H1 (cell line): ENCODE results near the gene KLKB1. TPM values are rescaled to one million over a fixed set of nuclear protein-coding genes. Genes with fewer than 3 reads are reported as not detected.
A peak's percentile ranks its signal among the peaks of the same experiment; 100 is the strongest.

Source experiments
- CEBPB ChIP-seq: IDR thresholded peaks from 2 replicates; pipeline ENCODE4 v1.6.1; 2012; ENCODE audit warnings: low read depth, low read length
- CHD2 ChIP-seq: IDR thresholded peaks from 2 replicates; pipeline ENCODE4 v1.6.1; 2012; ENCODE audit warnings: low read length, improper control_type of control experiment
- CREB1 ChIP-seq: IDR thresholded peaks from 2 replicates; pipeline ENCODE4 v1.6.1; 2012; ENCODE audit warnings: inconsistent platforms
- EP300 ChIP-seq, 2 experiments: IDR thresholded peaks; 1 replicate in 1 of 2; 2 replicates in 1 of 2; pipeline ENCODE4 v1.6.1; 2011 to 2012; ENCODE audit warnings: low read depth in 2 of 2, low read length in 2 of 2, mild to moderate bottlenecking in 2 of 2, borderline replicate concordance in 1 of 2, inconsistent platforms in 1 of 2, moderate library complexity in 1 of 2
- EZH2 ChIP-seq: fragments of 200-600 bp; sonication (generic); IDR thresholded peaks from 2 replicates; pipeline ENCODE4 v1.7.1; 2012; ENCODE audit warnings: low read depth, mild to moderate bottlenecking, moderate library complexity, low read length, inconsistent platforms; ENCODE audit not compliant: severe bottlenecking
- FOSL1 ChIP-seq: IDR thresholded peaks from 2 replicates; pipeline ENCODE4 v1.6.1; 2011; ENCODE audit warnings: mild to moderate bottlenecking, low read depth, low read length, moderate library complexity; ENCODE audit not compliant: insufficient read depth
- HDAC2 ChIP-seq, 2 experiments: fragments of 300-600 bp in 1 of 2; sonication (generic) in 1 of 2; IDR thresholded peaks; 2 replicates each; pipeline ENCODE4 v1.6.1; 2011 to 2012; ENCODE audit warnings: low read depth in 2 of 2, low read length in 2 of 2, mild to moderate bottlenecking in 2 of 2, moderate library complexity in 2 of 2, borderline replicate concordance in 1 of 2, inconsistent platforms in 1 of 2
- HDAC6 ChIP-seq: IDR thresholded peaks from one replicate; pipeline ENCODE4 v1.7.1; 2012; ENCODE audit warnings: low read depth, mild to moderate bottlenecking, inconsistent platforms, low read length, moderate library complexity
- KDM5A ChIP-seq: fragments of 200-600 bp; IDR thresholded peaks from 2 replicates; pipeline ENCODE4 v1.7.1; 2012; ENCODE audit warnings: mild to moderate bottlenecking, low read length, inconsistent platforms, mixed read lengths
- PHF8 ChIP-seq: fragments of 200-600 bp; sonication (generic); conservative IDR thresholded peaks from 2 replicates; pipeline ENCODE4 v1.7.1; 2012; ENCODE audit warnings: low read depth, mild to moderate bottlenecking, inconsistent platforms, low read length, moderate library complexity
- POLR2A ChIP-seq, 2 experiments: IDR thresholded peaks; 1 replicate in 1 of 2; 2 replicates in 1 of 2; pipeline ENCODE4 v1.6.1; 2011; ENCODE audit warnings: low read depth in 2 of 2, low read length in 2 of 2, mild to moderate bottlenecking in 2 of 2; ENCODE audit errors: control extremely low read depth in 1 of 2
- RBBP5 ChIP-seq: IDR thresholded peaks from 2 replicates; pipeline ENCODE4 v1.7.1; 2012; ENCODE audit warnings: low read depth, mild to moderate bottlenecking, inconsistent platforms, low read length, moderate library complexity, borderline replicate concordance
- RNF2 ChIP-seq: fragments of 200-900, 300-1000 bp; sonication (generic); IDR thresholded peaks from 2 replicates; pipeline ENCODE4 v1.7.1; 2016; ENCODE audit warnings: borderline replicate concordance, low read depth, mild to moderate bottlenecking, antibody characterized with exemption, low read length; ENCODE audit not compliant: poor library complexity, severe bottlenecking; ENCODE audit errors: missing control alignments
- SAP30 ChIP-seq: fragments of 300-600 bp; sonication (generic); IDR thresholded peaks from 2 replicates; pipeline ENCODE4 v1.7.1; 2012; ENCODE audit warnings: low read length, moderate library complexity, mild to moderate bottlenecking, inconsistent platforms; ENCODE audit not compliant: insufficient read depth, insufficient replicate concordance
- SIRT6 ChIP-seq: IDR thresholded peaks from one replicate; pipeline ENCODE4 v1.7.1; 2012; ENCODE audit warnings: low read length, inconsistent platforms
- SIX5 ChIP-seq: IDR thresholded peaks from 2 replicates; pipeline ENCODE4 v1.6.1; 2011; ENCODE audit warnings: mild to moderate bottlenecking, low read depth, low read length
- SP1 ChIP-seq: IDR thresholded peaks from 2 replicates; pipeline ENCODE4 v1.6.1; 2011; ENCODE audit warnings: low read depth, low read length
- SP2 ChIP-seq: IDR thresholded peaks from 2 replicates; pipeline ENCODE4 v1.6.1; 2012; ENCODE audit warnings: mild to moderate bottlenecking, low read length, inconsistent platforms
- SP4 ChIP-seq: IDR thresholded peaks from 2 replicates; pipeline ENCODE4 v1.6.1; 2012; ENCODE audit warnings: low read length, inconsistent platforms
- TAF7 ChIP-seq: optimal IDR thresholded peaks from 2 replicates; pipeline ENCODE3; 2011; ENCODE audit warnings: low read depth, mild to moderate bottlenecking, inconsistent platforms, low read length, moderate library complexity, borderline replicate concordance
- polyA plus RNA-seq, 7 experiments: library from polyadenylated mRNA; depleted of rRNA in 3 of 7; stranded (reverse) in 5 of 7; unstranded in 2 of 7; fragments of >200 nt in 5 of 7; fragments of 200-250 nt in 2 of 7; gene quantifications; 1 replicate in 5 of 7; 2 replicates in 1 of 7; 4 replicates in 1 of 7; pipeline versions ENCODE4 v1.2.1 to v1.2.3, GENCODE V29; 2011 to 2013; ENCODE audit warnings: missing spikeins in 2 of 7, mixed read lengths in 2 of 7
- total RNA-seq: library from RNA; stranded (reverse); fragmentation: NEBNext Ultra II Directional; extraction: Animal tissue kit (Norgen Biotek cat#: 25700); gene quantifications from 2 replicates; pipeline ENCODE4 v1.2.1, GENCODE V29; 2021
- TF ChIP-seq, protein P1 (sequence below): IDR thresholded peaks from 2 replicates; pipeline ENCODE4 v1.6.1; 2011; ENCODE audit warnings: low read length, improper control_type of control experiment
- TF ChIP-seq, protein P2 (sequence below): IDR thresholded peaks from 2 replicates; pipeline ENCODE4 v1.6.1; 2012; ENCODE audit warnings: inconsistent platforms

Gene KLKB1
- total and polyA plus RNA-seq, 2 of the 8 experiments (the other 6 are each of a cell fraction or from before 2014, with no cell fraction given), result 12.0 to 20.9 TPM

DNA sequence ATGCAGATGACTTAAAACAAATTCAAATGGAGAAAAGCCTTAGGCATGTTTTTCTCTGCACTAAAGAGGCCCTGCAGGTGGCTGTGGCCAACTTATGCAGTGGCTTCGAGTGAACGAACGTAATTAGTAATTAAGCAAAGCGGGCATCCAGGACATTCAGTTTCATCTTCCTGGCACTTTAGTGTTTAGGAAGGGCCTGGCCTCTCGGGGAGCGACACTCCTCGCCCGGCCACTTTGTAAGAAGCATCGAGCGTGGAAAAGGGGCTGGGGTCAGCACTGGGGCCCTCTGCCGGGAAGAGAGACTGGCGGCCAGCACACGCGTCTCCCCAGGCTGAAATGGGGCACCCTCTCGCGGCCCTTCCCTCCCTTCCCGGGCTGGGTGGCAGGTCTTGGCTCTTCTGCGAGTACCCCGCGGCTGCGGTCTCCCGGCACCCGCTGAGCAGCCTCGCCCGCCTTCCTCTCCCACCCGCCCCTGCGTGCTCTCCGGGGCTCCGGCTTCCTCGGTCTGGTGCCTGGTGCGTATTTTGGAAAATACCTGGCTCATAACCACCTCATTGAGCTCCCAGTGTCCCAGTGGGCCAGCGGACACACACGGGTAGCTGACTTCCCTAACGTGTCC, 36.6 kb upstream of the KLKB1 start (continued):
- TF ChIP-seq CEBPB (no peak), SP1 (no peak), POLR2A (IDR thresholded peaks at IDR 0.05; ENCODE audit: control extremely low read depth in 1 of 2, low read depth in 2 of 2, low read length in 2 of 2) (0 out of 3 replicates have a peak, but pooled peaks of 1 of the 2 experiments have one; percentile 51), CREB1 (no peak), RNF2 (no peak), RBBP5 (peak; percentile 28; the same call in 1 of the 2 replicates), HDAC6 (no peak), FOSL1 (no peak), KDM5A (no peak), CHD2 (no peak), SP2 (no peak), EP300 (IDR thresholded peaks at IDR 0.05; ENCODE audit: borderline replicate concordance in 1 of 2, low read depth in 2 of 2, low read length in 2 of 2) (no peak), SIRT6 (no peak), HDAC2 (IDR thresholded peaks at IDR 0.05; ENCODE audit: borderline replicate concordance in 1 of 2, low read depth in 2 of 2, low read length in 2 of 2) (0 out of 4 replicates have a peak, but pooled peaks of 1 of the 2 experiments have one; percentile 12), PHF8 (no peak), TAF7 (no peak), SIX5 (no peak), EZH2 (no peak), SAP30 (no peak), SP4 (no peak)
- TF ChIP-seq, protein P1, sequence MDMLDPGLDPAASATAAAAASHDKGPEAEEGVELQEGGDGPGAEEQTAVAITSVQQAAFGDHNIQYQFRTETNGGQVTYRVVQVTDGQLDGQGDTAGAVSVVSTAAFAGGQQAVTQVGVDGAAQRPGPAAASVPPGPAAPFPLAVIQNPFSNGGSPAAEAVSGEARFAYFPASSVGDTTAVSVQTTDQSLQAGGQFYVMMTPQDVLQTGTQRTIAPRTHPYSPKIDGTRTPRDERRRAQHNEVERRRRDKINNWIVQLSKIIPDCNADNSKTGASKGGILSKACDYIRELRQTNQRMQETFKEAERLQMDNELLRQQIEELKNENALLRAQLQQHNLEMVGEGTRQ, result no peak
- TF ChIP-seq, protein P2, sequence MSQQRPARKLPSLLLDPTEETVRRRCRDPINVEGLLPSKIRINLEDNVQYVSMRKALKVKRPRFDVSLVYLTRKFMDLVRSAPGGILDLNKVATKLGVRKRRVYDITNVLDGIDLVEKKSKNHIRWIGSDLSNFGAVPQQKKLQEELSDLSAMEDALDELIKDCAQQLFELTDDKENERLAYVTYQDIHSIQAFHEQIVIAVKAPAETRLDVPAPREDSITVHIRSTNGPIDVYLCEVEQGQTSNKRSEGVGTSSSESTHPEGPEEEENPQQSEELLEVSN, result no peak
